Measurements from ENCODE around the gene ZBTB8A.
A peak's percentile ranks its signal among the peaks of the same experiment; 100 is the strongest.
"Not testable (repeated sequence)": the region's sequence is repeated elsewhere in the genome, so short reads cannot be mapped to it uniquely, and the experiment has no call there.

ZBTB8A gene

DNA sequence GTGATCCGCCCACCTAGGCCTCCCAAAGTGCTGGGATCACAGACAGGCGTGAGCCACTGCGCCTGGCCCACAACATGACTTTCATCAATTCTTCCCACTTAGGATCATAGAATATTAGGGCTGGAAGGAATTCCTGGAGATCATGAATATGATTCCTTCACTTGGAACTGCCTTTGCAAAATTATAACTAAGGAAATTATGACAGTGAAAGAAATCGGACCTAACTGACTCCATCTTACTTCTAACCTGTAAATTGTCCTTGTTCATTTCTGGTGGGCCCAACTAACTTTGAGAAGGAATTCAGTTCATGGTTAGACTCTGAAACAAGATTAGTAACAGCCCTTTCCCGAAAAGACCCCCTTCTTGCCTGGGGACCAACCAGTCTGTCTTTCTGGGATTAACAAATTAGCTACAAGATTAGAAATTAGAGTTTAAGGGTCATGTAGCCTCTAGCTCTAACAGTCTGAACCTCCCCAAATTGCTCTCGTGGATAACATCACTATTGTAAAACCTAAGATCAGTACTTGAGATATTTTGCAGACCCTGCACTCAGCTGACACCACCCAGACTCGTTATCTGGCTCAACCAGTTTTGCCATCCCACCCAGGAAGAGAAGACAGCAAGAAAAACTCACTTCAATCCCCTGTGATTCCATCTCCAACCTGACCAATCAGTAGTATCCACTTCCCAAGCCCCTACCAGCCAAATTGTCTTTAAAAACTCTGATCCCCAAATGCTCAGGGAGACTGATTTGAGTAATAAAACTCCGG is 96.5 kb downstream of the ZBTB8A start:
- Histone ChIP-seq H3K4me3 (ENCODE audit: low read depth in 1 of 2, low read length in 1 of 2) (no peak overlapping the region), H3K27me3 (no peaks in the 10 kb centered on the region), H3K36me3 (peaks cover 31% of the 10 kb centered on the region), H3K27ac (no peak overlapping the region), H3K4me1 (ENCODE audit: control insufficient read depth in 1 of 2, insufficient read depth in 1 of 2, low read depth in 1 of 2, low read length in 1 of 2) (peaks cover 4 to 17% of the 10 kb centered on the region in 2 experiments), H3K9me3 (no peaks in the 10 kb centered on the region)
- TF ChIP-seq, protein P1, sequence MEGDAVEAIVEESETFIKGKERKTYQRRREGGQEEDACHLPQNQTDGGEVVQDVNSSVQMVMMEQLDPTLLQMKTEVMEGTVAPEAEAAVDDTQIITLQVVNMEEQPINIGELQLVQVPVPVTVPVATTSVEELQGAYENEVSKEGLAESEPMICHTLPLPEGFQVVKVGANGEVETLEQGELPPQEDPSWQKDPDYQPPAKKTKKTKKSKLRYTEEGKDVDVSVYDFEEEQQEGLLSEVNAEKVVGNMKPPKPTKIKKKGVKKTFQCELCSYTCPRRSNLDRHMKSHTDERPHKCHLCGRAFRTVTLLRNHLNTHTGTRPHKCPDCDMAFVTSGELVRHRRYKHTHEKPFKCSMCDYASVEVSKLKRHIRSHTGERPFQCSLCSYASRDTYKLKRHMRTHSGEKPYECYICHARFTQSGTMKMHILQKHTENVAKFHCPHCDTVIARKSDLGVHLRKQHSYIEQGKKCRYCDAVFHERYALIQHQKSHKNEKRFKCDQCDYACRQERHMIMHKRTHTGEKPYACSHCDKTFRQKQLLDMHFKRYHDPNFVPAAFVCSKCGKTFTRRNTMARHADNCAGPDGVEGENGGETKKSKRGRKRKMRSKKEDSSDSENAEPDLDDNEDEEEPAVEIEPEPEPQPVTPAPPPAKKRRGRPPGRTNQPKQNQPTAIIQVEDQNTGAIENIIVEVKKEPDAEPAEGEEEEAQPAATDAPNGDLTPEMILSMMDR (IDR thresholded peaks at IDR 0.05) = no peak

DNA sequence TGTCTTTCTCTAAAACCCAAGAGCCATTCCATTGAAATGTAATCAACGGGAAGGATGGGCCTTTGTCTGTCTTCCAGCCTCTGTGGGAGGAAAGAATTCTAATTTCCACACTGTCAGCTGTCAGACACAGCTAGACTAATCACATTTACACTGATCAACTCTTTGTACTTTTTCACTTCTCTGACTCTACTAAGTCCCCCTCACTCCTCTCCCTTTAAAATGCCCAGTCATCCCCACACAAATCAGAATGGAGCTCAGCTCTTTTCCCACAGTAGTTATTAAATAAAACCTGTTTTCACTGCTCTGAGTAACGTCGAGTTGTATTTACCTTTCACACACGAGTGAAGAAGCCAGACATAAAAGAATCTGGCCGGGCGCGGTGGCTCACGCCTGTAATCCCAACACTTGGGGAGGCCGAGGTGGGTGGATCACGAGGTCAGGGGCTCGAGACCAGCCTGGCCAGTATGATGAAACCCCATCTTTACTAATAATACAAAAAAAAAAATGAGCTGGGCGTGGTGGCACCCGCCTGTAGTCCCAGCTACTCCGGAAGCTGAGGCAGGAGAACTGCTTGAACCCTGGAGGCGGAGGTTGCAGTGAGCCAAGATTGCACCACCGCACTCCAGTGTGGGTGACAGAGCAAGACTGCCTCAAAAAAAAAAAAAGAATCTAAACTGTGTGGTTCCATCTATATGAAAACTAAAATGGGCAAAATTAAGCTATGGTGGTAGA is 97.9 kb downstream of the ZBTB8A start:
- peaks cover 28% of the 10 kb centered on the region for H3K36me3 ChIP-seq
- no peaks in the 10 kb centered on the region for H3K9me3 ChIP-seq
- H3K27ac ChIP-seq = peak overlapping the region; percentile 66

DNA sequence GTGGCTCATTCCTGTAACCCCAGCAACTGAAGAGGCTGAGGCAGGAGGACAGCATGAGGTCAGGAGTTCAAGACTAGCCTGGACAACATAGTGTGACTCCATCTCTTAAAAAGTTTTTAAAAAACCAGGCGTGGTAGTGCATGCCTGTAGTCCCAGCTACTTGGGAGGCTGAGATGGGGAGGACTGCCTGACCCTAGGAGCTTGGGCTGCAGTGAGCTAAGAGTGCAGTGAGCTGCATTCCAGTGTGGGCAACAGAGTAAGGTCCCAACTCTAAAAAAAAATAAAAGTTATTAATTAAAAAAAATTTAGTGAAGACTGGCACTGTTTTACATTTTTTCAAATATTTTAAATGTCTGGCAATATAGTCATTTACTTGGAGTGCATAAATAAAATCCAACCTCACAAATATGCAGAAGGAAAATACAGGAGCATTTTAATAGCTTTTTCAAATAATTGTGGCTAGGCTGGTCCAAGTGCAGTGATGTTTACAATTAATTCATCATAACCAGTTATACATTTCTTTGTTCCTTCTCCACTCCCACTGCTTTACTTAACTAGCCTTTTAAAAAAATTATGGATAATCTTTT is 100.4 kb downstream of the ZBTB8A start:
- no peaks in the 10 kb centered on the region for H3K27me3 ChIP-seq
- H3K27ac ChIP-seq = no peak overlapping the region
- H3K9me3 ChIP-seq = no peaks in the 10 kb centered on the region
- TF ChIP-seq, protein P1 (IDR thresholded peaks at IDR 0.05) = no peak
- H3K4me1 ChIP-seq (ENCODE audit: control insufficient read depth in 1 of 2, insufficient read depth in 1 of 2, low read depth in 1 of 2, low read length in 1 of 2) = peaks cover 4 to 20% of the 10 kb centered on the region in 2 experiments
- H3K36me3 ChIP-seq = peaks cover 4% of the 10 kb centered on the region
- H3K4me3 ChIP-seq (ENCODE audit: low read depth in 1 of 2, low read length in 1 of 2) = no peak overlapping the region

More for the DNA sequence above, 97.9 kb downstream of the ZBTB8A start:
- H3K4me3 ChIP-seq (ENCODE audit: low read depth in 1 of 2, low read length in 1 of 2) = no peak overlapping the region
- H3K27me3 ChIP-seq = no peaks in the 10 kb centered on the region
- TF ChIP-seq, protein P1 (IDR thresholded peaks at IDR 0.05) = no peak
- H3K4me1 ChIP-seq (ENCODE audit: control insufficient read depth in 1 of 2, insufficient read depth in 1 of 2, low read depth in 1 of 2, low read length in 1 of 2) = peaks cover 4 to 17% of the 10 kb centered on the region in 2 experiments

DNA sequence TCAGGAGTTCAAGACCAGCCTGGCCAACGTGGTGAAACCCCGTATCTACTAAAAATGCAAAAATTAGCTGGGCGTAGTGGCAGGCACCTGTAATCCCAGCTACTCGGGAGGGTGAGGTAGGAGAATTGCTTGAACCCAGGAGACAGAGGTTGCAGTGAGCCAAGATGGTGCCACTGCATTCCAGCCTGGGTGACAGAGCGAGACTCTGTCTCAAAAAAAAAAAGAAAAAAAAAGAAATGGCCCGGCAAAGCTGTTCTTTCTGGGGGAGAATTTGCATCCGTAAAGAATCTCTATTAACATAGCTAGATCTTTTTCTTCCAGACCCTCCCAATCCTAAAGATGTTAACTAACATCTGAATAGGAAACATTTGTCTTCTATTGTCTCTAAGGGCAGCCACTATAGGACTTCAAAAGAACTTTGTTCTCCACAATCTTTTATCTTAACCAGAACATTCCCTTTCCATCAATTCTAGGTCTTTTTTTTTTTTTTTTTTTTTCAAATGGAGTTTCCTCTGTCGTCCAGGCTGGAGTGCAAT is 103.1 kb downstream of the ZBTB8A start:
- not testable (repeated sequence) for H3K9me3 ChIP-seq; H3K4me3 ChIP-seq (ENCODE audit: low read depth in 1 of 2, low read length in 1 of 2); H3K27ac ChIP-seq; H3K27me3 ChIP-seq
- H3K36me3 ChIP-seq = peaks cover 11% of the 10 kb centered on the region
- H3K4me1 ChIP-seq (ENCODE audit: control insufficient read depth in 1 of 2, insufficient read depth in 1 of 2, low read depth in 1 of 2, low read length in 1 of 2) = peaks cover 4 to 12% of the 10 kb centered on the region in 2 experiments

DNA sequence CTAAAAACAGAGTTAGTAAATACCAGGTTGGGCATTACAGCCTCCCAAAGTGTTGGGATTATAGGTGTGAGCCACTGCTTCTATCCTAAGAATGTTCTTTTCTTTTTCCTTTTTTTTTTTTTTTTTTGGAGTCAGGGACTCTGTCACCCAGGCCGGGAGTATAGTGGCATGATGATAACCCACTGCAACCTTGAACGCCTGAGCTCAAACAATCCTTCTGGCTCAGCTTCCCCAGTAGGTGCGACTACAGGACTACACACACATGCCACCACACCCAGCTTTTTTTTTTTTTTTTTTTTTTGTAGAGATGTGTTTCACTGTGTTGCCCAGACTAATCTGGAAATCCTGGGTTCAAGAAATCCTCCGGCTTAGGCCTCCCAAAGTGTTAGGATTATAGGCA is 105.2 kb downstream of the ZBTB8A start:
- peaks cover 5 to 18% of the 10 kb centered on the region in 2 experiments for H3K4me1 ChIP-seq (ENCODE audit: control insufficient read depth in 1 of 2, insufficient read depth in 1 of 2, low read depth in 1 of 2, low read length in 1 of 2)
- TF ChIP-seq, protein P1 (IDR thresholded peaks at IDR 0.05) = no peak
- H3K4me3 ChIP-seq (ENCODE audit: low read depth in 1 of 2, low read length in 1 of 2) = no peak overlapping the region
- no peaks in the 10 kb centered on the region for H3K9me3 ChIP-seq
- no peak overlapping the region for H3K27ac ChIP-seq
- peaks cover 7% of the 10 kb centered on the region for H3K36me3 ChIP-seq
- no peaks in the 10 kb centered on the region for H3K27me3 ChIP-seq
